GM19328 (cell line): ENCODE results near the gene DHX29.

ENCODE experiments used
- ATAC-seq: cut with Tn5 transposase; IDR thresholded peaks from one replicate; pipeline ENCODE4 v1.9.1; 2021; ENCODE audit warnings: mild to moderate bottlenecking, moderate library complexity; ENCODE audit not compliant: unreplicated experiment

The DHX29 gene

DNA sequence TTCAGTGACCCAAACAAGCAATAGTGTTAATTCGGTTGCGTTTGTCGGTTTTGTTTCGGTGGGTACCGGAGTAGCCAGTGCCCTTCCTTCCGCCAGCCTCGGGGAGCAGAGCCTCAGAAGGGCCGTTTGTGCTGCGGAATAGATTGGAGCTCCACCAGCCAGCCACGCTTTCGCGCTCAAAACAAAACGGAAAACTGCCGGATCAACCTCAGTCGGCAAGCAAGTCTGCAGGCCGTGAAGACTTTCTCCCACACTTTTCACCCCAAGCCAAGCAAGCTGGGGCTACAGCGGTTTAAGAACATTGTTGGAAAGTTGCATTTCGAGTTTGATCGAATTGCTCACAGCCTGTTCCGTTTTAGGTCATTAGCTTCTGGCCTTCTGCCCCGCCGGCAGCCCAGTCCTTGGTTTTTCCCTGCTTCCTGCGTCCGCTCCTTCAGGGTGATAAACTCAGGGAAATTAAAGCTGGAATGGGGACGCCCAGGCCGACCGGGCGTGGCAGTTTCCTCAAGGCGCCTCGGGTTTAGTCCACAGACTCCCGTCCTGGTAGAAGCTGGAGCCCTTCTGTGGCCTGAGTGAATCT lies 73.3 kb downstream of the DHX29 start:
- ATAC-seq = no peak

DNA sequence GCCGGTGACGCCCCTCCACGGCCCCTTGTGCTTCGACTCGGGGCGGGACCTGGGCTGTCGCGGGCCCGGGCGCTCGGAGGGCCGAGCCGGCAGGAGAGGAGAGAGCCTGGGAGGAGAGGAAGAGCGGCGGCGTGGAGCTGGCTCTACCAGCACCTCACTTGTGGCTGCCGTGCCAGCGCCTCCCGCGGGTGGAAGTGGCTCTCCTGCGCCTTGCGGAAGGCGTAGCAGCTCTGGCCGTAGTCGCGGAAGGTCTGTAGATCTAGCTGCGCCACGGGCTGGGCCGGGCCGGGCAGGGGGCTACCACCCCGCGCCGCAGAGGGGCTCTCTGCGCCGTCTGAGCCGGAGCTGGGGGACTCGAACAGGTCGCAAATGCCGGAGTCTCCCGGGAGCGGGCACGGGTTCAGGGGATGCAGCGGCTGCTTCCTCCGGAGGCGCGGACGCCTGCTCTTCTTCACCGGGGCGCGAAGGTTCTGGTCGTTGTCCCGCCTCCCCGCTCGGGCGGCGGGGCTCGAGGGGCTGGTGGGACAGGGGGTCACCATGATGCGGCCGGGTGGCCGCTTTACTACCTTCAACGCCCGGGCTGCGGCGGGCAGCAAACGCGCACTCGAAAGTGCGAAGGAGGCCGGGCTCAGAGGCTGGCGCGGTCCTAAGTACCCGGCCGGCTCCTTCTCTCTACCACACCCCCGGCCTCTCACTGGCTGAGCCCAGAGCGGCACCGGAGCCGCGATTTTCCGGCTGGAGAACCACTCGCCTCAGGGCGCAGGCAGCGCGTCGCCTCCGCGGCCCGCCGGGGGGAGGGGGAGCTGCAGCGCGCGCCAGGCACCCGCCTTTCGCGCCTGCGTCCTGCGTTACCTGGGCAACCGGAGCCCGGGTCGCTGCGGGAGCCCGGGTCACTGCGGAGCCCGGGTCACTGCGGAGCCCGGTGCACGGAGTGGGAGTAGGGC lies 74.2 kb downstream of the DHX29 start, which contains the start of gene CCNO:
Gene CCNO, minus strand, starts transcription at position 624 of the 944 bp plus-strand sequence. Its CDS starts 85 bp downstream, at position 539.
- ATAC-seq = peak; percentile 50

DNA sequence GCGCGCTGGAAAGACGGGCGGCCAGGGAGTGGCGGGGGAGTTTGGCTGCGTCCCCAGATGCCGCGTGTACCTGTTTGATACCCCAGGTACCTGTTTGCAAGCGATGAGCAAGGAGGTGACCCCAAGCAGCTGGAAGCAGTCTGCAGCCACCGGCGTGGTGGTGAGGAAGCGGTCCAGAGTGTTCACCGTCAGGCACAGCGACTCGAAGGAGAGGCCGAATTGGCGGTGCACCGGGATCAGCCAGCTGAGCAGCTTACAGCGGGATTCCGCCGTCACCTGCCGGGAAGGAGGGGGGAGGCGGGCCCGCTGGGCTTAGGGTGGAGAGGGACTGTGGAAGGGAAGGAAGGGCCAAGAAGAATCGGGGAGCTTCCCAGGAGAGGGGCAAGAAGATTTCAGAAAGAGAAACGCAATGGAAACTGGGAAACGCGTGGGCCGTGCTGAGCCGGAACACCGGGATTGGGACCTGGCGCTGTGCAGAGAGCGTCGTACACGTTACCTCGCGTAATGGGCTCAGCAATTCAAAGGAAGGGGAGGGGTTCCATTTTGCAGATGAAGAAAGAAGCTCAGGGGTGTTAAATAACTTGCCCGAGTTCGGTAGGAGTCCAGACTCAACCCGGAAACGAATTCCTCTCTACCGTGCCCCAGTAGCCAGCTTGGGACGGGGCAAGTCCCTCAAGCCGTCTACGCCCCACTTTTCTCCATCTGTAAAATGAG lies 75.1 kb downstream of the DHX29 start:
- no peak for ATAC-seq

DNA sequence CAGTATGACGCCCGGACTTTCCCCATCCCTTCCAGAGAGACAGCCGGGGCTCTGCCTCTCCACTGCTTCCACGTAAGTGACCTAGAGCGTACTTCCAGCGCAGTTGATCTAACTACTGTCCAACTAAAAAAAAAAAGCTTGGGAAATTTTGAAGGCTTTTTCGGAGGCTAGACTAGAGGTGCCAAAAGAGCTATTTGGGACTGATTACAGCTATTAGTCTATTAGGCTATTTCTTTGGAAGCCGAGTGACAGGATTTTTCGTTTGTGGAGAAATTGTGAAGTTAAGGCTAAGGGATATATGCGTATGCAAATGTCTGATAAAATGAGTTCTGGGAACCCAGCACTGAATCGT lies 75.6 kb downstream of the DHX29 start:
- no peak for ATAC-seq

DNA sequence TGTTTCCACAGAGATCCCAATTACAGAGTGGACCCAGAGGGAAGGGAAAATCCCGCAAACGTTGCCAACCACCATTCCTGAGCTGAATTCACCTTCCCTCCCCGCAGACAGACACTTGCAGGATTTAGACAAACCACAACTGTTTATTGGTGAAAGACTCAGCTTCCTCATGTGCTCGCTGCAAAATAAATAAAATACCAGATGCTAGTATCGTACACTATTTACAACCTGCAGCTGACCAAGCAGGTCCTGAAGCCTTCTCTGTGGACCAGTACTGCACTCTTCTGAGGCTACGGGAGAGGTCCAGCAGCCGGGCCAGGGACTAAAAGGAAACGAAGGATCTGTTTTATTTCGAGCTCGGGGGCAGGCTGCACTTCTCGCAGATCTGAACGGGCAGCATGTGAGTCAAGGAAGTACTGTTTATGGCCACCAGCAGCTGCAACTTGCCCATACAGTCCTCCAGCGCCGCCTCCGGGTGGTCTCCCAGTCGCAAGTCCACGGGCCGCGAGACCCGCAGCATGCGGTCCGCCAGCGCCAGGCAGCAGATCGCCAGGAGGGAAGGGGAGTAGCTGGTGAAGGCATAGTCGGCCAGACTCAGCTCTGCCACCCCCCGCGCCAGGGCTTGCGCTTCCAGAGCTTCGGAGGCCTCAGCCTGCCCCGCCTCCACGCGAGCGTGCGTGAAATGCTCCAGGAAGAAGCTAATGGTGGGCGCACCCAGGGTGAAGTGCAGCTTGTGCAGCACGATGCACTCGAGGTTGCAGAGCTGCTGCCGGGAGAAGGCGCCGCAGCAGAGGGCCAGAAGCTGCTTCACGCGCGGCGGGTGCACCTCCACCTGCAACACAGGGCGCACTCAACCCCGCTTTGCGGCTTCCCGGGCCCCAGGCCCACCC lies 76.2 kb downstream of the DHX29 start:
- ATAC-seq = no peak

DNA sequence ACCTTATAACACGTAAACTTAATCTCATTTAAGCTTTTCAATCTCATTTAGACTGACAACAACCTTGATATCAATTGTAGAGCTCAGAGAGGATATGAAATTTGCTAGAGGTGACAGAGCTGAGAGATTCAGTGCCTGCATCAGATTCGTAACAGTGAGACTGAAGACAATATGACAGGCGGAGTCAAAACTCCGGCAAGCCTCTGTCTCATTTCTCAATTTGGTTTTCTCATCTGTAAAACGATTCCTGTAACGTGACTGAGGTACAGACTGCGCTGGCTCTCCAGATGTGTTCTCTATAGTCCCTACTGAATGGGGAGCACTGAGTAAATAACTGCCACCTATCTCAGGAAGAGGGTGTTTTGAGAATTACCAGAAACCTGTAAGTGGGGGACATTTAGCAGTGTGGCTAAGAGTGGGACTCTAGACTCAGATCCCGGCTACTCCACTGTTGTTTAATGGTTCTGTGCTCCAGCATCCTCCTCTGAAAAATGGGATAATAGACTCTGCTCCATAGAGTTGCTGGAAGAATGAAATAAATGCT lies 77.3 kb downstream of the DHX29 start:
- ATAC-seq = no peak

DNA sequence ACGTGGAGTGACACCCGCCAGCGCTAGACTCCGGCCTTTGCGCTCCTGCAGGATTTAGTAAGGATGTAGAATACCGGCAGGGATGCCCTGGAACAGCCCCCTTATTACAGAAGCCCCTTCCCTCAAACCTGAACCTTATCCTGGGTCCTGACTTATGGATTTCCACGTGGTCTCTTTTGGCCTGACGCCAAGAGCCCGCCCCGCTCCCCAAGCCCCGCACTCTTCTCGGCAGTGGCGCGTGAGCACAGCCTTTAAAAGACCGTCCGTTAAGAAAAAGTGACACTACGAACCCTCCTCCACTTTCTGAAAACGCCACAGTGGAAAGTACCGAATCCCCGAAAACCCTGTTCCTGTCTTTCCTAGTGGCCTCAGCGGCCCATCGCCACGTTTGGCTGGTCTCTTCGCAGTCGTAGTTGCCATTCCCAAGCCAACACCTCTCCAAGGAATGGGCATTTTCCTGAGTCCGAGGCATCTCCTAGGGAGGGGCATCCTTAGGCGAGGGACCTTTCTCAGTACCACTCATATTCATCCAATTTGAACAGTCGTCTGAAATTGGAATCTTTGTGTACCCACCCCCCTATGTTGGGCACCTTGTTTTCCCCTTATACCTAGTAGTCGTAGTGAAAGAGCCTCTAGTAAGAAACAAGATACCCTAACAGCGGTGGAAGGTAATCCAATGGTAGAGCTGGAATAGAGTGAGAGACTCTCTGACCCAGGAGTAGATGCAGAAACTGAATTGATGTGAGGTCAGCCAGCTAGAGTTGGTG lies 79.6 kb downstream of the DHX29 start:
- ATAC-seq = no peak

DNA sequence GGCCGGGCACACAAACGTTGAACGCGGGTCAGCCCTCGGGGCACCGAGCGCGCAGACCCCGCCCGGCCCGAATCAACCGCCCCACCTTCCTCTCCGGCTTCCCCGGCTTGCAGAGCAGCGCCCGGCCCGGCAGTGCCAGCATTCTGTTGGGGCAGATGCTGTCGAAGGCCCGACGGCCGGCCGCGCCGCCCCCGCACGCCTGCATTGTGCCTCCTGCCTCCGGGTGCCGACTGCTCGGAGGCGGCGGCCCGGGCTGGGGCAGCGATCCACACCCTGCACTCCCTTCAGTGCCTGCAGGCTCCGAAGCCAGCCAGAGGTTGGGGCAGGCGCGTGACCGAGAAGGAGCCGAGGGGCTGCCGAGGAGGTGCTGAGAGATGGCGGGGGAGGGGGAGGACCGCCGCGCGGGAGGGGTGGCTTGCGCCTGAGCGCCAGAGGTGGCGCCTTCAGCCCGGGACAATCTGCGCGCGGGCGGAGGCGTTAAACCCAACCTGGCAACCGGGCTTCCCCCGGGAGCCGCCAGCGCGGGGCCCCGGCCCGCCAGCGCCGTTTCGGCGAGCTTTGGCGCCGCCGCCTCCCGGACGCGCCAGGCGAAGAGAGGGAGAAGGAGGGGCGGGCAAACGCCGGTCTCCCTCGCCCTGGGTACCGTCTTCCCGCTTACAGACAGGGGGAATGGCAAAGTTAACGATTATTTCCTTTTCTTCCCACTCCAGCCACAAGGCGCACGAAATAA lies 80.4 kb downstream of the DHX29 start, which contains the start of gene MCIDAS:
Gene MCIDAS, minus strand, starts transcription at position 382 of the 730 bp plus-strand sequence. Its CDS starts 177 bp downstream, at position 205.
- peak; percentile 13 for ATAC-seq

DNA sequence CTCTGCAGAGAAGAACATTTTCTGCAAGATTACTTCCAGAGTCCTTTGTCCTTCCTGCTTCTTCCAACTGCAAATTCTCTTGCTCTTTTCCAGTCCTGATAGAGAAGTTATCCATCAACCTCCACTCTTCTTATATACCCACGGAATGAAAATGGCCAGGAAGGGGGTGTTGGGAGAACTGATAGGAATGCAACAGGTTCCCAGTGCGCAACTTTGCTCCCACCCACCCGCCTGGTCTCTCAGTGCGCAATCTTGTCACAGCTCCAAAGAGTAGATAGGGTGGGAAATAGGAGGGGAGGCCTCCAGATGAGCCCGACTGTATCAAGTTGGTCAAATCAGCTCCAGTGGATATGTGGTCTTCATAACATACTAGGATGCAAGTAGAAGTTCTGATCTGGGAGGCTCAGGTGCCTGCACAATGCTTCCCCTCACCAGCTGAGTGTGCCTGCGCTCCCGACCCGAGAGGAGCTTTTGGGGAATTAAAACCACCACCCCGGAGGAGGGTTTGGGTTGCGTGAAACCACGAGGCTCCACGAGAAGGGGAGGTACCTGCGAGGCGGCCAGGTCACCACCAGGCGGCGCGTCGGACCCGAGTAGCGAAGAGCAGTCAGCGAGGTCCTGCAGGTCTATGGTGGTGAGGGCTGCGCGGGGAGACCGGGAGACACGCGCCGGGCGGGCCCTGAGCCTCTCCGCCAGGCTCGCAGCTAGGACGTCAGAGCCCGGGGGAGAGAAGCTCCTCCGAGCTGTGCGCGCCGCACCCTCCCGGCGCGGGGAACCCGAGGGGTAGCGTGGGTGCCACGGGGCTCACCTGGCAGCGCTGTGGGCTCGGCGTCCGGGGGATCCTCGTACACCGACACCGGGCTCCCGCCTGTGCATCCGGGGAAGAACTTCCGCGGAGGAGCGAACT lies 81.2 kb downstream of the DHX29 start:
- ATAC-seq = peak; percentile 47

DNA sequence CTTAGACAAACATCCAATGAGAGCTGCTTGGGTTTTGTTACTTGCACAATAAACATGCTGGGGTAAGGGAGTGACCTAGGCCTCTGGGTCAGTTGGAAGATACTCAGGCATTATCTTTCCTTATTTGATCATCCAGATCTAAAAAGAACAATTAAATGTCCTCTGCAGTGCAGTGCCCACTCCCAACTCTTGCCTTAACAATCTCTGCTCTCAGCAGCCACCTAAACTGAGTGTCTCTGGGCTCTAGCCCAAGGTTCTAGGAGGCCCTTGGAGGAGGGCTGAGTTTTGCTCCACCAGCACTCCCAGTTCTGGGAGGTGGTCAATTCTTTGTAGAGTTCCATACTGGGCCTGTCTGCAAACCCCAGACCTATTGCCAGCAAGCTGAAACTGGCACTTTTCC lies 82.1 kb downstream of the DHX29 start:
- ATAC-seq = no peak

DNA sequence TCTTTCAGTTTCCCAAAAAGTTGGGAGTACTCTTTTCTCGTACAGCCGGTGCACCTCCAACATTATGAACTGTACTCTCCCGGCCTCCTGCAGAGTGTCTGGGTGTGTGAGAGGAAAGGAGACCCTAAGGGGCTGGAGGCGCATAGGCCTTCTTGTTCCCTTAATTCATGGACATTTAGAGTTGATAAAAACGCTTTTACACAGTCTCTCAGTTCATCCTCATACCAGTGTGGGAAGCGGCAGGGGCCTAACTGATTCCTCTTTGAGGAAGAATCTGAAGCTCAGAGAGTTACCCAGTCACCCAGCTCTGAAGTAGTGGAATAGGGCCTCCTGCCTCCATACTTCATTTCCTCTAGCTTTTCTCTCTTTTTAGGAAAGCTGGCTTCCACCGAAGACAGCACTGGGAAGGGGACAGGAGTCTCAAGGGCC lies 83.7 kb downstream of the DHX29 start:
- ATAC-seq = no peak

DNA sequence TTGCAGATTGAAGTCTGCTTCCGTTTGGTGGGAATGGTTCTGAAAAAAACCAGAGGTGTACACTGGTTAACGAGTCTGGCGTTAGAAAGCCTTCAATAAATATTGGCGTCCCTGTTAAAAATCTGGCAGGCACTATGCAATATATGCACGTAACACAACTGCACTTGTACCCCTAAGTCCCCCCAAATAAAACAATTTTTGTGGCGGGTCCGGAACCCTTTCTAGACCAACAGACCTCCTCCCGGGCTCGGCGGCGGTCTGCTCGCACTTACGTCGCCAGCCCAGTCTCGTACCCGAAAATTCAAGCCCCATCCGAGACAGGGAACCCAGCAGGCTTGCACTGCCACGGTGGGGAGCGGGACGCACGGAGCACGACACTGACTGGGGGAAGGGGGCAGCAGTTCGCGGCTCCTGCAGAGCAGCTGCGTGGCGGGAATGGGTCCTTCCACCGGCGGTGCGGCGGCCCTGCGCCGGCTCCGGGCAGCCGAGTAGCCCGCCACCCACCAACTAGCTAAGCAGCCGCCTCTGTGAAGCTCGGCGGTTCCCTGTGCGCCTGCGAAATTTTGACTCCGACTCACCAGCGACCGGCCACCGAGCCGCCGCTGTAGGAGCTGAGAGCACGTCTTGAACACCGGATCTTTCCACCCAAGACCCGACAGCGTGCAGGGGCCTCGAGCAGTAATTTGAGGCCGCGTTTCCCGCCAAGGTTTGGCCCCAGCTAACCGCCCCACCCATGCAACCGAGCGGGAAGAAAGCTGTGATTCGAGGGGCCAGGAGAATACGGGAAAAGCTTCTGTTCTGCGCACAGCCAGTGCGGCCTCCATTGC lies 84.3 kb downstream of the DHX29 start:
- ATAC-seq = no peak

DNA sequence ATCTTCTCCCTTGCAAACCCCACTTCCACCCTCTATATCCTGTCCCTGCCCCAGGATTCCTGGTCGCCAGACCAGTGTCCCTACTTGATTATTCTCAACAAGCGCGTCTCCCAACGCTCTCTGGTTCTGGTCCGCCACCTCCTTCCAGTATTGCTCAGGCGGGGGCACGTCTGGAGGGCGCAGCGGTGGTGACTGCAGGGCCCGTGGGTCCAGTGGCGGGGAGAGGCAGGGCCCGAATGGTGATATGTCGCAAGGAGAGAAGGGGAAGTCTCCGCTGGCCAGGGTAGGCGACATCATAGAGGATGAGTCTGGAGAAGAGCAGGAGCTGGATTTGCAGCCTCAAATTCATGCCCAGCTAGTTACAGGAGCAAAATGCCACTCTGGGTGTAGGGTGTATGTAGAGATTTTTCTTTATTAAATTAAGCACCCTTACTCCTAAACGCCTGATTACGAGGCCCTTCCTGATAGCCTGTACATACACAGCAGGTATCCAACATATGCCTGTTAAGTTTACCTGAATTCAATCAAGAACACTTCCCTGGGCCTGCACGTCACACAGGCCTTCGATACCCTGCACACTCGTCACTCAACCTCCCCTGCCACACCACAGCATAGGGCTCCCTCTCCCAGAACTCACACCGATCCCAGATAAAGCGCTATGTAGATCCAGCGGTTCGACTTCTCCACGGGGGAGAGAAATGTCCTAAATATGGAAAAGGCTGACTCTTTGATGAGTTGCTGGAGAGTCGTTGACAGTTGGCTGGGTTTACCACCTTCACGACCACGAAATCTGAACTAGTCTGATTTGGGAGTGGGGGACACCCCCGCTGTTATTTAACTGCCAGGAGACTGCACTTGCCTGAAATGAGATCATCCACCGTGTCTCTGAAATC lies 85.2 kb downstream of the DHX29 start:
- ATAC-seq = no peak

DNA sequence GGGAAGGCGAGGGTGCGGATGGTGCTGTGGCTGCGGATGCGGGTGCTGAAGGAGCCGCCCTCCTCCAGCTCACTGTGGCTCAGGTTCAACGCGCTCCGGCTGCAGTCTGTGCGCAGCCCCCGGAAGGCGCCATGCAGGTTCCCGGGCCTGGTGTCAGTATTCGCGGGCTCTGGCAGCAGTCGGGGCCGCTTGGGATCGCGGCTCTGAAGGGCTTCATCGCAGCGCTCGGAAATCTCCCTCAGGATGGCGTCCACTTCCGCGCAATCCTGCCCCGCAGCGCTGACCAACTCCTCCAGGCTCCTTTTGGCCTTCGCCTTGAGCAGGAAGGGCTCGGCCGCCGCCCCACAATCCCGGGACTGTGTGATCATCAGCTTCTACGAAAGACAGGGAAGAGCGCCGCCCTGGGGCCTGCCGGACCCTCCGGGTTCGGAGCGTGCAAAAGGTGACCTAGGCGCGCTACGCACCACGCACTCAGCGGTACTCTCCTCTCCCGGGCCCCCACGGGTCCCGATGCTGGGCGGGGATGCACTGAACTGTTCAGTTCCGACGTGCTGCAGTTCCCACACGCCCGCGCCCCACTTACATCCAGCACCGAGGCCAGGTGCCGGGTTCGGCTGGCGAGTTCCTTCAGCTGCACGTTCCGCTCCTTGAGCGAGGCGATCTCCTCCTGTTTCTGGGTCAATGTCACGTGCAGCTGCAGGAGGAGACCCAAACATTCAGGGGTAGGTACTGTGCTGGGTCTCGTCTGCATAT lies 86.9 kb downstream of the DHX29 start:
- ATAC-seq = no peak

DNA sequence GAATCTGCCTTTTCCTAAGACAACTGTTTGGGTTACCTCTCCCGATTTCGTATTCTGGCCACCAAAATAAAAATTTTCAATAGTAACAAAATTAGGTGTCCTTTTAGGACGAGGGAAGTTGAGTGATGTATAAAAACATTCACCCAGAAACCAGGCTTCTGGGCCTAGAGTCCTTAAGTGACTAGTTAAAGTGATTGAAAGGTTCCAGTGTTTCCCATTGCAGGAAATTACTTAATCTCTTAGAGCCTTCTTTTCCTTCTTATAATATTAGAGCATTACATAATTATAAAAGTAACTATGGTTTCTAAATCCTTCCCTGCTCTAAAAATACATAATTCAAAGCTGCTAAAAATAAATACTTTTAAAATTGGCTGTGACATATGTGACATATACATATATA lies 87.7 kb downstream of the DHX29 start:
- ATAC-seq = no peak
